ACC112 (cell line): ENCODE results near the gene SSUH2.
A peak's percentile ranks its signal among the peaks of the same experiment; 100 is the strongest.

Experiments used
- H2AFZ ChIP-seq: fragments of 200-600 bp; sonication (generic); one replicate; pipeline ENCODE4 v1.6.0; 2017; ENCODE audit warnings: antibody characterized with exemption, low read length; ENCODE audit not compliant: unreplicated experiment
- H3K27ac ChIP-seq: fragments of 200-600 bp; sonication (generic); 2 replicates; pipeline ENCODE4 v1.5.1; 2014; ENCODE audit warnings: low read depth, mild to moderate bottlenecking, antibody characterized with exemption, low read length, moderate library complexity
- H3K27me3 ChIP-seq: fragments of 200-600 bp; sonication (generic); 2 replicates; pipeline ENCODE4 v1.6.1; 2014; ENCODE audit warnings: mild to moderate bottlenecking, antibody characterized with exemption, low read length, moderate library complexity, mixed read lengths; ENCODE audit not compliant: insufficient read depth
- H3K36me3 ChIP-seq: fragments of 200-600 bp; sonication (generic); 2 replicates; pipeline ENCODE4 v1.6.1; 2016; ENCODE audit warnings: mild to moderate bottlenecking, antibody characterized with exemption, low read length, moderate library complexity, mixed read lengths; ENCODE audit not compliant: insufficient read depth
- H3K4me1 ChIP-seq: fragments of 200-600 bp; sonication (generic); one replicate; pipeline ENCODE4 v1.6.1; 2016; ENCODE audit warnings: low read length, mixed read lengths; ENCODE audit not compliant: insufficient read depth, unreplicated experiment, control insufficient read depth
- H3K4me3 ChIP-seq: fragments of 200-600 bp; sonication (generic); 2 replicates; pipeline ENCODE4 v1.5.1; 2014; ENCODE audit warnings: mild to moderate bottlenecking, low read depth, low read length
- H3K79me2 ChIP-seq: fragments of 200-600 bp; sonication (generic); one replicate; pipeline ENCODE4 v1.6.0; 2016; ENCODE audit warnings: low read length; ENCODE audit not compliant: control insufficient read depth, unreplicated experiment, insufficient read depth

SSUH2 gene

DNA sequence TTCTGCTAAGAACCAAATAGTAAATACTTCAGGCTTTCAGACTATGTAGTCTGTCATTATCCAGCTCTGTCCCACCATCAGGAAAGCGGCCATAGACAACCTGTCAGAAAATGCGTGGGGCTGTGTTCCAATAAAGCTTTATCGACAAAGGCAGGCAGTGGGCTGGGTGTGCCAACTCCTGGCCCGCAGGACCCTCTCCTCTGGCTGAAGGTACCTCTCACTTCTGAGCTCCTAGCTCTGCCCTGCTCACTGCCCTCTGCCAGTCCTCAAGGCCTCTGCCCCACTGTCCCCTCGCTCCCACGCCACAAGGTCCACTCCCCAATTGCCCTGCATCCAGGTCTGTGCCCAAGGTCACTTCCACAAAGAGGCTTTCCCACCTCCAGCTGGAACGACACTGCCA, 20.0 kb downstream of the SSUH2 start:
- no peaks in the 10 kb centered on the region for H3K79me2 ChIP-seq
- H3K36me3 ChIP-seq: no peaks in the 10 kb centered on the region
- H2AFZ ChIP-seq: no peak overlapping the region
- H3K4me1 ChIP-seq: peaks cover 8% of the 10 kb centered on the region
- H3K27me3 ChIP-seq: no peaks in the 10 kb centered on the region
- H3K4me3 ChIP-seq: no peak overlapping the region
- no peak overlapping the region for H3K27ac ChIP-seq

DNA sequence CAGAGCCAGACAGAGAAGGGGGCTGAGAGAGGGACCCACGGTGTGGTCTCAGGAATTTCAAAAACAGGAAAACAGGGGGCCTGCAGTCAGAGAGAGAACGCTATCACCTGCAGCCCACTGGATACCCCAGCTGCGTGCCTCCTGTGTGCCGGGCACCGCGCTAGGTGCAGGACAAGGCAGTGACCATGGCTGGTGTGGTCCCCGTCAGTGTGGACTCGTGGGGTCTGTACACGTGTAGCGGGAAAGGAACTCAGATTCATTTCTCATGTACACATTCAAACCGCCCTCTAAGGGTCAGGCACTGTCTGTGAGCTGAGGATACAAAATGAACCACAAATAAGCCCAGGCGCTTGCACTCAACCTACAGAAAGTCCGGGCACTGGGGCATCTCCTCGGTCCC, 20.9 kb downstream of the SSUH2 start:
- no peaks in the 10 kb centered on the region for H3K36me3 ChIP-seq
- H3K27ac ChIP-seq: no peak overlapping the region
- H3K4me3 ChIP-seq: no peak overlapping the region
- no peak overlapping the region for H2AFZ ChIP-seq
- no peaks in the 10 kb centered on the region for H3K4me1 ChIP-seq
- no peaks in the 10 kb centered on the region for H3K79me2 ChIP-seq
- H3K27me3 ChIP-seq: no peaks in the 10 kb centered on the region

DNA sequence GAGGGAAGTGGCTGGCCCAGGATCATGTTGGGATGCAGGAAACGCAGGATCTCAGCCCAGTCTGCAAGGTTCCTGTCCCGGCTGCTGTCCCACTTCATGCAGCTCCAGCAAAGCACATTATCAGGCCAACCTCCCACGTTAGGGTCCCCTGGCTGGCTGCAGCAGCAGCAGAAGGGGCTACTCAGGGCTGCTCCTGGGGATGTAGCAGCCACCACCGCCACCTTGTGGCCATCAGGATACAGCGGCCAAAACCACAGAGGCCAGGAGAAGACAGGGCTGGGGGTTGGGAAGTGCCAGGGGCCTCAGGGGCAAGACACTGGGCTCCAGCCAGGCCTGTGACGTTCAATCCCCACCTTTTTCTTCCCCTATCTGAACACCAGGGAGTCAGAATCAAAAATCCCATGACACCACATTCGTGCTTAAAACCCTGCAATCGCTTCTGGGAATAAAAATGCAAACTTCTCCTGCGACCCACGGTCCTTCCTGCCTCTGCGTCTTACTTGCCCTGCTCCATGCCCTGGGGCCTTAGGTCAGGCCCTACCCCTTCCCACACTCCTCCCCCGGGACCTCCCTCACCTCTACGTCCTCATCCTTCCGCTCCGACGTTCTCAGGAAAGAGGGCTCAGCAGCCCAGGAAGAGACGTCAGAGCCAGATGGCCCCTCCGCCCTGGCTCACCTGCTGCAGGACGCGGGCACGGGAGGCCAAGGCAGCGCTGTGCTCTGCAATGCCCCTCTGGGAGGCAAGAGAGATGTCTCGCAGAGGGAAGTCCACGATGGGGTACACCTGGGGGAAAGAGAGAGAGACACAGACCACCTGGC, 21.5 kb downstream of the SSUH2 start:
- Histone ChIP-seq H3K27me3 (no peaks in the 10 kb centered on the region), H3K79me2 (no peaks in the 10 kb centered on the region), H3K27ac (no peak overlapping the region), H3K36me3 (no peaks in the 10 kb centered on the region), H3K4me3 (no peak overlapping the region), H2AFZ (peak overlapping the region; percentile 58), H3K4me1 (no peaks in the 10 kb centered on the region)

DNA sequence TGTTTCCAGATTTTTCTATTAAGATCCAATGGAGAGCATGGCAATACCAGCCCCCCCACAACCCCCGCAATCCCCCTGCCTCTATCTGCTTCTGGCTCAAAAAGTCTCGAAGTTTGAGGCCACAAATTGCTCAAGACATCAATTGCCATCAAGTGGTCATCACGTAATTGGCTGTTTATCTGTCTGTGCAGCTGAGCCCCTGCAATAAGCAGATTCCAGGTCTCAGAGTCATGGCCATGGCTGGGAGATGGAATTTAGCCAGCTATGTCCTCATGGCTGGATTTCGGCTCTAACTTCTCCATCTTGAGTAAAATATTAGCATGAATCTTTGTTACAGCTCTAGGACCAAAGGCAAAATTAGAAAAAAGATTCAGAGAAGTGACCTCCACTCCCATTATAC, 22.7 kb downstream of the SSUH2 start:
- Histone ChIP-seq H2AFZ (no peak overlapping the region), H3K36me3 (no peaks in the 10 kb centered on the region), H3K4me1 (no peaks in the 10 kb centered on the region), H3K27ac (no peak overlapping the region), H3K79me2 (no peaks in the 10 kb centered on the region), H3K4me3 (no peak overlapping the region), H3K27me3 (no peaks in the 10 kb centered on the region)

DNA sequence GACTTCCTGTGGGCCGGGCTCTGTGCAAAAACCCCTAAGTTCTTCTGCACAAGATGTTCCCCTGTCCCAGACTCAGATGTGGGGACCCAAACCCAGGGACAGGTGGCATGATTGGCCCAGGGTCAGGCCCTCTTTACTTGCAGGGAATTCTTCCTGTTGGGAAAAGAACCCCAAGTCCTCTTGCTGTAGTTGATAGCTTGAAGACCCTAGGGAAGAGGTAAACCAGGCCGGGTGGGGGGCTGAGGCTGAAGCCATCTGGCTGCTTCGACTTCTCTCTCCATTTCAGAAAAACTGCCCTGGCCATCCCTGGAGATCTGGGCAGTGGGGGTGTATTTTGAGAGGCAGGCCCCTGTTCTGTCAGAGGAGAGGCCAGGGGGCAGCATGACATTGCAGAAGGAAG, 23.5 kb downstream of the SSUH2 start:
- H3K27me3 ChIP-seq: no peaks in the 10 kb centered on the region
- no peaks in the 10 kb centered on the region for H3K36me3 ChIP-seq
- no peak overlapping the region for H3K27ac ChIP-seq
- no peaks in the 10 kb centered on the region for H3K4me1 ChIP-seq
- H3K4me3 ChIP-seq: no peak overlapping the region
- H2AFZ ChIP-seq: no peak overlapping the region
- H3K79me2 ChIP-seq: no peaks in the 10 kb centered on the region

DNA sequence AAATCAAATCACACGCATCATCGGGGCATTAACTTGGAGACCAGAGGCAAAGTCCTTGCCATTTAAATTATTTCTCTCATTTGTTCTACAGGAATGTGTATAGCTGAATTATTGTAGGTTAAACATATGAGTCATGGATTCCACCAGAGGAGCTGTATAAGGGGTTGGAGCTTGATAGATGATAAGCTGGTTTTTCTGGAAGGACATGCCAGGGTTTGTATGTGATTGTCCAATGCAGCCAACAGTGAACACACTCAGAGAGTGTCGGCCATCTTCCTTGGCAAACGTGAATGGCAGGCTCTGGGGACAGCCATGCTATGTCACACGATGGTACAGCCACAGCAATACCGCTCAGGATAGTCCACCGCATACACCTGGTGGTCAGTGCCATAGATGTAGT, 25.1 kb downstream of the SSUH2 start:
- no peak overlapping the region for H2AFZ ChIP-seq
- no peak overlapping the region for H3K27ac ChIP-seq

DNA sequence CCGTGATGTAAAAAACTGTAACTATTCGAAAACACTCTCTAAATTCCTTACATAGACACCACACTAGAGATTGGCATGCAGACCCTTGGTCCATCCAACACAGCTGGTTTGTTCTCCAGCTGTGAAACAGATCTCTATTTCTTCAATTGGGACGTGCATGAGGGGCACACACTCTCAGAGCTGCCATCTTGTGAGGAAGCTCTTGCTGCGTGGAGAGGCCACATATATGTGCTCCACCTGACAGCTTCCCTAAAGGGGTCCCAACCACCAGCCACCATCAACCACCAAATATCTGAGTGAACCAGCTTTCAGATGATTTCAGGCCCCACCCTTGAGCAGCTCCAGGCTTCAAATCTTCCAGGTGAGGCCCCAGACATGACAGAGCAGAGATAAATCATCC, 25.6 kb downstream of the SSUH2 start:
- H3K4me3 ChIP-seq: no peak overlapping the region
- H3K36me3 ChIP-seq: no peaks in the 10 kb centered on the region
- H3K27me3 ChIP-seq: no peaks in the 10 kb centered on the region
- H3K27ac ChIP-seq: no peak overlapping the region
- no peaks in the 10 kb centered on the region for H3K79me2 ChIP-seq
- no peaks in the 10 kb centered on the region for H3K4me1 ChIP-seq
- no peak overlapping the region for H2AFZ ChIP-seq

More for the DNA sequence above, 25.1 kb downstream of the SSUH2 start:
- Histone ChIP-seq H3K36me3 (no peaks in the 10 kb centered on the region), H3K79me2 (no peaks in the 10 kb centered on the region), H3K27me3 (no peaks in the 10 kb centered on the region), H3K4me3 (no peak overlapping the region), H3K4me1 (no peaks in the 10 kb centered on the region)

DNA sequence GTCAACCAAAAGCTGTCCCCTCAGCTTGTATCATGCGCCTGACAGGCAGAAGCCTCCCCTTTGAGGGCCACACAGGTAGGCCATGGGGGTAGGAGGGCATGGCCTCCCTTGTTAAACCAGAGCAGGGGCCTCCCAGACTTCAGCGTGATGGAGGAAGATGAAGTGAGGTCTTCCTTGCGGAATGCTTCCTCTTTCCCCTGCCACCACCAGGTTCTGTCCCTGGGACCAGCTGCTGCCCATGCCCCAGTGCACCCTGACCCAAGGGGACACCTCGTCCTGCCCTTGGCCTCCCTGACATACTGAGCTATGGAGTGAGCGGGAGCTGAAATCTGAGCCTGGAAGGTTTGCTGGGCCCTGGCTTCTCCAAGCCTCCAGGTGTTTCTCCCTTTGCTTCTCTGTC, 26.7 kb downstream of the SSUH2 start:
- Histone ChIP-seq H3K79me2 (no peaks in the 10 kb centered on the region), H3K4me3 (no peak overlapping the region), H3K27me3 (no peaks in the 10 kb centered on the region), H2AFZ (no peak overlapping the region), H3K27ac (no peak overlapping the region), H3K36me3 (no peaks in the 10 kb centered on the region), H3K4me1 (no peaks in the 10 kb centered on the region)

DNA sequence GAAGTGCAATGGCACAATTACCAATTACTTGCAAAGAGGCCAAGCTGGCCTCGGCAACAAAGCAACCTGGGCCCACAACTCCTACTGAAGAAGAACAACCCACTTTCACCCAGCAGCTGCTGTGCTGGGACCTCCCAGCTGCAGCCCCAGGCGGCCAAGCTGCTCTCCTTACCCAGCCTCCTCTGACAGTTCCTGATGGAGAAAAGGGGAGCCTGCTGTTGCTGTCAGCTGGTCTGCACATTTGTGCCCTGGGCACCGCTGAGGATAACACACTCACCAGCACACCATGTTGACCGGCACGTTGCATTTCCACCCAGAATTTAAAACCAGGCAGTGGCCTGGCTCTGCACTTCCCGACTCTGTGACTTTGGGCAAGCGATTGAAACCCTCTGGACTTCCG, 33.6 kb downstream of the SSUH2 start:
- Histone ChIP-seq H3K36me3 (no peaks in the 10 kb centered on the region), H3K27me3 (no peaks in the 10 kb centered on the region), H3K4me3 (no peak overlapping the region), H2AFZ (no peak overlapping the region), H3K27ac (no peak overlapping the region), H3K4me1 (peaks cover 14% of the 10 kb centered on the region), H3K79me2 (no peaks in the 10 kb centered on the region)

DNA sequence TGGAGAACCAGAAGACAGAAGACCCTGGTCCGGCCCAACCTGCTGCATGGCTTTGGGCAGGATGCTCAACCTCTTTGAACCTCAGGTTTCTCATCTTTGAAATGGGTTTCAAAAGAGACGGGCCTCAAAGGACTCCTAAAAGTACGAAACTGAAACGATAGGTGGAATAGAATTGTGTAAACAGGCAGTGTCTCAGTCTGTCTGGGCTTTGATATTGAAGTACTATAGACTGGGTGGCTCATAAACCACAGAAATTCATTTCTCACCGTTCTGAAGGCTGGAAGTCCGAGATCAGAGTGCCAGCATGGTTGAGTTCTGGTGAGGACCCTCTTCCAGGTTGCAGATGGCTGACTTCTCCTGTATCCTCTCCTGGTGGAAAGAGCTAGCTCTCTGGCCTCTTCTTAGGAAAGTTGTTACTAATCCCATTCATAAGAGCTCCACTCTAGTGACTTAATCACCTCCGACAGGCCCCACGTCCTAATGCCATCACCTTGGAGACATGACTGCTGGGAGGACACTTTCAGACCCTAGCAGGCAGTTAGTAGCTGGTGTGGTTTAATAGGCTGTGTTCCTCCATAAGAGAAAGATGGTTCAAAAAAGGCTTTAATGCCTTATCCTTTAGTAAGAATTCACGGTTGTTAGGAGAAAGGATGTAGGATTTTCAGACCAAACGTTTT, 35.7 kb downstream of the SSUH2 start:
- Histone ChIP-seq H3K4me3 (no peak overlapping the region), H3K79me2 (no peaks in the 10 kb centered on the region), H3K36me3 (no peaks in the 10 kb centered on the region)

More for the DNA sequence above, 35.7 kb downstream of the SSUH2 start:
- H3K27me3 ChIP-seq: no peaks in the 10 kb centered on the region
- no peak overlapping the region for H2AFZ ChIP-seq
- peaks cover 15% of the 10 kb centered on the region for H3K4me1 ChIP-seq
- no peak overlapping the region for H3K27ac ChIP-seq
